ENCODE results near the gene APOA4. TPM values are rescaled to one million over a fixed set of nuclear protein-coding genes. Genes with fewer than 3 reads are reported as not detected.

Gene APOA4
- polyA plus RNA-seq, 1 of the 3 experiments (the other 2 are of a cell fraction), result not detected

DNA sequence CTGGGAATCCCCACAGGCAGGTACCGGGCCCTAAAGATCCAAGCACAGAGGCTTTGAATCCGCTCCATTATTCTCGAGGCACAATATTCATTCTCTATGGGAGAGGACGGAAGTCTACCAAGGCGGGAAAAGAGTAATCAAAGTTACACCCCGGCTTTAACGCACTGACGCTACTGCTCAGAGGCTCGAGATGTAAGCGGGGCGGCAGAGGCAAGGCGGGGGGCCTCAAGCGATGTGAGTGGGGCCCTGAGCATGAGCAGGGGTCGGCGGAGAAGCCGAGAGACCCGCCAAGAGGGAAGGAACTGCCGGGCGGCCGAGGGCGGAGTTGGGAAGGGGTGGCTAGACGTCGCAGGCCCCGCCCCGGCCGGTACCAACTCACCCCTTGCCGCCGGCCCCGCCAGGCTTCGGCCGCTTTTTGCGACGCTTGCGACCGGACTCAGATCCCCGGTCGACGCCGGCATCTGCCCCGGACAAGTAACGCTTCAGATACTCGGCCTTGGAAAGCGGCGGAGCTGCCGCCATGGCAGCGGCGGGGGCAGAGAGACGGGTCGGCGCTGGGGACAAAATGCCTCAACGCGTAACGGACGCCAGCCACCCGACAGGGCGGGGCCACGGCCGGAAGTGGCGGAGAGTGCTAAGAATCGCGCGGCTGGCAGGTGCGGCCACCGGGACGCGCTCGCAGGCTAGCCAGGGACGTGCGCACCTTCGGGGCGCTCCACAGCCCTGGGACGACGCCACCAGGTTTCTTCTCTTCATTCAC, 50.5 kb downstream of the APOA4 start, which contains the start of gene BUD13 (continued):
- TF ChIP-seq TEAD4 (IDR thresholded peaks at IDR 0.05; ENCODE audit: borderline replicate concordance, insufficient read depth), result no peak
- no peak for TF ChIP-seq RFX5 (IDR thresholded peaks at IDR 0.05; ENCODE audit: low read length)
- peak; percentile 93 for TF ChIP-seq POLR2AphosphoS5 (IDR thresholded peaks at IDR 0.05; ENCODE audit: low read depth, low read length)
- TF ChIP-seq GABPA (IDR thresholded peaks at IDR 0.05; ENCODE audit: low read depth), result peak; percentile 73
- no peak for TF ChIP-seq EZH2phosphoT487 (IDR thresholded peaks at IDR 0.05; ENCODE audit: borderline replicate concordance, low read depth)
- no peak for TF ChIP-seq GATA2 (CRISPR knock-in tag; IDR thresholded peaks at IDR 0.05)

DNA sequence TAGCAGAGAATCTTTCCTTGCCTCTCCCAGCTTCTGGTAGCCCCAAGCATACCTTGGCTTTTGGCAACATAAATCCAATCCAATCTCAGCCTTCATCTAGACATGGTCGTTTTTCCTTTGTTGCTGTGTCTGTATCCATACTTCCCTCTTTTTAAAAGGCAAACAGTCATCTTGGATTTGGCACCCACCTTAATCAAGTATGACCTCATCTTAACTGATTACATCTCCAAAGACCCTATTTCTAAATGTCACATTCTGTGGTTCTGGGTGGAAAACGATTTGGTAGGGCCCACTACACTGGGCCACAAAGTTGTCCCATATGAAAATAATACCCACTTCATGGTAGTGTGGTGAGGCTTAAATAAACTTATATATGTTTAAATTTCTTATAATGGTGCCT, 51.2 kb downstream of the APOA4 start:
- TF ChIP-seq, protein P1, sequence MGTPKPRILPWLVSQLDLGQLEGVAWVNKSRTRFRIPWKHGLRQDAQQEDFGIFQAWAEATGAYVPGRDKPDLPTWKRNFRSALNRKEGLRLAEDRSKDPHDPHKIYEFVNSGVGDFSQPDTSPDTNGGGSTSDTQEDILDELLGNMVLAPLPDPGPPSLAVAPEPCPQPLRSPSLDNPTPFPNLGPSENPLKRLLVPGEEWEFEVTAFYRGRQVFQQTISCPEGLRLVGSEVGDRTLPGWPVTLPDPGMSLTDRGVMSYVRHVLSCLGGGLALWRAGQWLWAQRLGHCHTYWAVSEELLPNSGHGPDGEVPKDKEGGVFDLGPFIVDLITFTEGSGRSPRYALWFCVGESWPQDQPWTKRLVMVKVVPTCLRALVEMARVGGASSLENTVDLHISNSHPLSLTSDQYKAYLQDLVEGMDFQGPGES (IDR thresholded peaks at IDR 0.05; ENCODE audit: low read depth, low read length), result no peak
- TF ChIP-seq RFX5 (IDR thresholded peaks at IDR 0.05; ENCODE audit: low read length) (no peak), SIN3A (IDR thresholded peaks at IDR 0.05; ENCODE audit: borderline replicate concordance, low read depth, low read length) (no peak), JUND (IDR thresholded peaks at IDR 0.05) (no peak), NRF1 (IDR thresholded peaks at IDR 0.05; ENCODE audit: low read depth, low read length) (no peak), FOXJ3 (CRISPR knock-in tag; IDR thresholded peaks at IDR 0.05) (no peak), TCF12 (IDR thresholded peaks at IDR 0.05) (no peak), YY1 (IDR thresholded peaks at IDR 0.05; ENCODE audit: low read depth) (no peak), EP300 (IDR thresholded peaks at IDR 0.05; ENCODE audit: borderline replicate concordance in 1 of 2, low read depth in 1 of 2, low read length in 1 of 2) (no peak), POLR2AphosphoS5 (IDR thresholded peaks at IDR 0.05; ENCODE audit: low read depth, low read length) (no peak), FOXM1 (IDR thresholded peaks at IDR 0.05; ENCODE audit: low read depth) (no peak), RAD21 (IDR thresholded peaks at IDR 0.05; ENCODE audit: low read length) (no peak), EZH2phosphoT487 (IDR thresholded peaks at IDR 0.05; ENCODE audit: borderline replicate concordance, low read depth) (no peak), GABPA (IDR thresholded peaks at IDR 0.05; ENCODE audit: low read depth) (no peak)
- TF ChIP-seq, protein P2, sequence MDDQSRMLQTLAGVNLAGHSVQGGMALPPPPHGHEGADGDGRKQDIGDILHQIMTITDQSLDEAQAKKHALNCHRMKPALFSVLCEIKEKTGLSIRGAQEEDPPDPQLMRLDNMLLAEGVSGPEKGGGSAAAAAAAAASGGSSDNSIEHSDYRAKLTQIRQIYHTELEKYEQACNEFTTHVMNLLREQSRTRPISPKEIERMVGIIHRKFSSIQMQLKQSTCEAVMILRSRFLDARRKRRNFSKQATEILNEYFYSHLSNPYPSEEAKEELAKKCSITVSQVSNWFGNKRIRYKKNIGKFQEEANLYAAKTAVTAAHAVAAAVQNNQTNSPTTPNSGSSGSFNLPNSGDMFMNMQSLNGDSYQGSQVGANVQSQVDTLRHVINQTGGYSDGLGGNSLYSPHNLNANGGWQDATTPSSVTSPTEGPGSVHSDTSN (IDR thresholded peaks at IDR 0.05), result no peak
- TF ChIP-seq, protein P3, sequence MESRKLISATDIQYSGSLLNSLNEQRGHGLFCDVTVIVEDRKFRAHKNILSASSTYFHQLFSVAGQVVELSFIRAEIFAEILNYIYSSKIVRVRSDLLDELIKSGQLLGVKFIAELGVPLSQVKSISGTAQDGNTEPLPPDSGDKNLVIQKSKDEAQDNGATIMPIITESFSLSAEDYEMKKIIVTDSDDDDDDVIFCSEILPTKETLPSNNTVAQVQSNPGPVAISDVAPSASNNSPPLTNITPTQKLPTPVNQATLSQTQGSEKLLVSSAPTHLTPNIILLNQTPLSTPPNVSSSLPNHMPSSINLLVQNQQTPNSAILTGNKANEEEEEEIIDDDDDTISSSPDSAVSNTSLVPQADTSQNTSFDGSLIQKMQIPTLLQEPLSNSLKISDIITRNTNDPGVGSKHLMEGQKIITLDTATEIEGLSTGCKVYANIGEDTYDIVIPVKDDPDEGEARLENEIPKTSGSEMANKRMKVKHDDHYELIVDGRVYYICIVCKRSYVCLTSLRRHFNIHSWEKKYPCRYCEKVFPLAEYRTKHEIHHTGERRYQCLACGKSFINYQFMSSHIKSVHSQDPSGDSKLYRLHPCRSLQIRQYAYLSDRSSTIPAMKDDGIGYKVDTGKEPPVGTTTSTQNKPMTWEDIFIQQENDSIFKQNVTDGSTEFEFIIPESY (IDR thresholded peaks at IDR 0.05; ENCODE audit: borderline replicate concordance, low read depth), result no peak
- TF ChIP-seq, protein P4, sequence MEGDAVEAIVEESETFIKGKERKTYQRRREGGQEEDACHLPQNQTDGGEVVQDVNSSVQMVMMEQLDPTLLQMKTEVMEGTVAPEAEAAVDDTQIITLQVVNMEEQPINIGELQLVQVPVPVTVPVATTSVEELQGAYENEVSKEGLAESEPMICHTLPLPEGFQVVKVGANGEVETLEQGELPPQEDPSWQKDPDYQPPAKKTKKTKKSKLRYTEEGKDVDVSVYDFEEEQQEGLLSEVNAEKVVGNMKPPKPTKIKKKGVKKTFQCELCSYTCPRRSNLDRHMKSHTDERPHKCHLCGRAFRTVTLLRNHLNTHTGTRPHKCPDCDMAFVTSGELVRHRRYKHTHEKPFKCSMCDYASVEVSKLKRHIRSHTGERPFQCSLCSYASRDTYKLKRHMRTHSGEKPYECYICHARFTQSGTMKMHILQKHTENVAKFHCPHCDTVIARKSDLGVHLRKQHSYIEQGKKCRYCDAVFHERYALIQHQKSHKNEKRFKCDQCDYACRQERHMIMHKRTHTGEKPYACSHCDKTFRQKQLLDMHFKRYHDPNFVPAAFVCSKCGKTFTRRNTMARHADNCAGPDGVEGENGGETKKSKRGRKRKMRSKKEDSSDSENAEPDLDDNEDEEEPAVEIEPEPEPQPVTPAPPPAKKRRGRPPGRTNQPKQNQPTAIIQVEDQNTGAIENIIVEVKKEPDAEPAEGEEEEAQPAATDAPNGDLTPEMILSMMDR (IDR thresholded peaks at IDR 0.05), result no peak
- Histone ChIP-seq H3K79me2 (ENCODE audit: insufficient read depth) (peaks cover 43% of the 10 kb centered on the region), H2AFZ (ENCODE audit: low read depth) (peak overlapping the region; percentile 98), H3K27ac (ENCODE audit: low read depth in 2 of 2, low read length in 1 of 2) (peak overlapping the region; percentile 84 to 95), H3K27me3 (ENCODE audit: insufficient read depth) (no peaks in the 10 kb centered on the region), H3K36me3 (replicated peaks in 1 of 2; ENCODE audit: control insufficient read depth in 1 of 2, insufficient read depth in 2 of 2, low read length in 1 of 2) (peaks cover 8 to 22% of the 10 kb centered on the region in 2 experiments), H3K4me3 (ENCODE audit: low read depth in 2 of 2, low read length in 1 of 2) (peak overlapping the region; percentile 93 to 98), H3K9ac (peak overlapping the region; percentile 96), H3K9me2 (no peaks in the 10 kb centered on the region), H4K20me1 (ENCODE audit: insufficient read depth) (no peaks in the 10 kb centered on the region), H3K9me3 (no peaks in the 10 kb centered on the region), H3K4me1 (ENCODE audit: control insufficient read depth in 1 of 2, insufficient read depth in 2 of 2, low read depth in 1 of 2, low read length in 1 of 2) (peaks cover 8% of the 10 kb centered on the region in 2 experiments; a peak in 3 of 4 replicates), H3K4me2 (peak overlapping the region; percentile 81), H3F3A (replicated peaks; ENCODE audit: insufficient read depth) (peaks cover 18% of the 10 kb centered on the region)
- ChIA-PET POLR2A (interaction anchor here (1.2 kb wide), 1 partner anchor 461 kb away, joined by 3 read pairs; the partner anchor contains the start of gene RNF214), CTCF (interaction anchor here (1.0 to 1.4 kb wide), 3 partner anchors 19 to 29 kb away, joined by 3 to 8 read pairs (median 7); partner anchors contain the start of gene APOA5)
- DNase-seq, result no peak
- 4% methylated on average over 2 of the region's 2 CpGs for WGBS (ENCODE audit: low lambda C conversion rate)

All from SK-N-SH (cell line).